OCI-LY7 (cell line): ENCODE data around the gene GIMD1.

Experiments used
- EZH2phosphoT487 ChIP-seq: fragments of 200-600 bp; sonication (generic); IDR thresholded peaks from 2 replicates; pipeline ENCODE4 v1.6.1; 2018; ENCODE audit warnings: low read depth, borderline replicate concordance, mild to moderate bottlenecking, mixed run types, antibody characterized with exemption, low read length, moderate library complexity, mixed read lengths
- TF ChIP-seq, protein P1 (sequence below): fragments of 200-600 bp; sonication (generic); conservative IDR thresholded peaks from 2 replicates; pipeline ENCODE4 v1.5.1; 2014; ENCODE audit warnings: mild to moderate bottlenecking, antibody characterized with exemption, low read length, moderate library complexity, mixed read lengths

DNA sequence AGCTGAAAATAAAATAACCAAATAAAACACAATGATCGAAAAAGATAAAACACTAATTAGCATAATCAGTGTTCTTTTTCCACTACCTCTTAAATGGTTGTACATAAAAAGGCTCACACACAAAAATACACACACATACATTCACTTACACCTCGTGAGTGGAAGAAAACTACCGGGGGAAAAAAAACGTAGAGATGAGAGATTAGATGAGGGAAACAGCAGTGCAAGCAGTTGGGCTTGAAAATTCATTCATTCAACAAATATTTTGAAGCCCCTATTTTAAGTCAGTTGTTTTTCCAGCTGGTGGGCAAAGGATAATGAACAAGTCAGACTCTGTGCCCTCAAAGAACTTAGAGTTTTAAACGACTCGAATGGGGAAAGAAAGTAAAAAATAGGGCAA is 53.6 kb downstream of the GIMD1 start:
- TF ChIP-seq, protein P1, sequence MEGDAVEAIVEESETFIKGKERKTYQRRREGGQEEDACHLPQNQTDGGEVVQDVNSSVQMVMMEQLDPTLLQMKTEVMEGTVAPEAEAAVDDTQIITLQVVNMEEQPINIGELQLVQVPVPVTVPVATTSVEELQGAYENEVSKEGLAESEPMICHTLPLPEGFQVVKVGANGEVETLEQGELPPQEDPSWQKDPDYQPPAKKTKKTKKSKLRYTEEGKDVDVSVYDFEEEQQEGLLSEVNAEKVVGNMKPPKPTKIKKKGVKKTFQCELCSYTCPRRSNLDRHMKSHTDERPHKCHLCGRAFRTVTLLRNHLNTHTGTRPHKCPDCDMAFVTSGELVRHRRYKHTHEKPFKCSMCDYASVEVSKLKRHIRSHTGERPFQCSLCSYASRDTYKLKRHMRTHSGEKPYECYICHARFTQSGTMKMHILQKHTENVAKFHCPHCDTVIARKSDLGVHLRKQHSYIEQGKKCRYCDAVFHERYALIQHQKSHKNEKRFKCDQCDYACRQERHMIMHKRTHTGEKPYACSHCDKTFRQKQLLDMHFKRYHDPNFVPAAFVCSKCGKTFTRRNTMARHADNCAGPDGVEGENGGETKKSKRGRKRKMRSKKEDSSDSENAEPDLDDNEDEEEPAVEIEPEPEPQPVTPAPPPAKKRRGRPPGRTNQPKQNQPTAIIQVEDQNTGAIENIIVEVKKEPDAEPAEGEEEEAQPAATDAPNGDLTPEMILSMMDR, result no peak
- TF ChIP-seq EZH2phosphoT487, result no peak
